NCI-H146 (cell line): ENCODE data around the gene CSAD.
A peak's percentile ranks its signal among the peaks of the same experiment; 100 is the strongest.

Experiments used
- DNase-seq: peaks from one replicate; lab custom pipeline; 2025; lab: John Stamatoyannopoulos, UW

Gene CSAD, protein sequence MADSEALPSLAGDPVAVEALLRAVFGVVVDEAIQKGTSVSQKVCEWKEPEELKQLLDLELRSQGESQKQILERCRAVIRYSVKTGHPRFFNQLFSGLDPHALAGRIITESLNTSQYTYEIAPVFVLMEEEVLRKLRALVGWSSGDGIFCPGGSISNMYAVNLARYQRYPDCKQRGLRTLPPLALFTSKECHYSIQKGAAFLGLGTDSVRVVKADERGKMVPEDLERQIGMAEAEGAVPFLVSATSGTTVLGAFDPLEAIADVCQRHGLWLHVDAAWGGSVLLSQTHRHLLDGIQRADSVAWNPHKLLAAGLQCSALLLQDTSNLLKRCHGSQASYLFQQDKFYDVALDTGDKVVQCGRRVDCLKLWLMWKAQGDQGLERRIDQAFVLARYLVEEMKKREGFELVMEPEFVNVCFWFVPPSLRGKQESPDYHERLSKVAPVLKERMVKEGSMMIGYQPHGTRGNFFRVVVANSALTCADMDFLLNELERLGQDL

DNA sequence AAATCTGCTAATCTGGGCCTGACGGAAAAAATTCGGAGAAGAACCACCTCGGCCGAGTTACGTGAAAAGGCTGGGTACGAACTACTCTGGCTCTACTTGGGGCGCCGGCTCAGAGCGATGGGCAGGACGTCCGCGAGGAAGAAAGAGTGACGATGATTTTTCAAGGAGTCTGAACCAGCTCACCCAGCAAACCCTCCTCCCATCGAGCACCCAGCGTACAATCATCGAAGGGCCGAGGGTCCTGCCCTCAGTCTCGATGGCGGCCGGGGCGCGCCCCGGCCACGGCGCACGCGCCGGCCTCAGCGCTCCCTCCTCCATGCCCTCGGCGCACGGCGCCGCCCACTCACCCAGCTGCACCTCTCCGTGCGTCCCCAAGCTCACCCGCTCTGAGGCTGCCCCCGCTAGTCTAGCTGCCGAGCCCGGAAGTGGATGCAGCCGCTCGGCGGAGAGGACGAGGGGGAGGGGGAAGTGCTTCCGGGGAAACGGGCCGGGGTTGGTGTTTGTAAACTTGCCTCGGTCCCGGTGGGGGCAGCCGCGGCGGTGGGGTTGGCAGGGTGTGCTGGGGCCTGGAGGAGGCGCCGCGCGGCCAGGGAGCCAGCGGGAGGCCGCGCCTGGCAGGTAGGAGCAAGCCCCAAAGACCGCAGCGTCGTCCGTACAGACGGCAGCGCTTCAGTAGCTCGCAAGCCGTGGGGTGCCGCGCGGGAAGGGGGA is at the start of gene CSAD, which contains the start of gene ZNF740:
TSS of gene CSAD (minus strand) at position 706 of the 711 bp plus-strand sequence. CDS start 7,455 bp downstream, outside the sequence.
TSS of gene ZNF740 (plus strand) at position 503 of the 711 bp plus-strand sequence. CDS start 1,262 bp downstream, outside the sequence.
- peak; percentile 99 for DNase-seq

DNA sequence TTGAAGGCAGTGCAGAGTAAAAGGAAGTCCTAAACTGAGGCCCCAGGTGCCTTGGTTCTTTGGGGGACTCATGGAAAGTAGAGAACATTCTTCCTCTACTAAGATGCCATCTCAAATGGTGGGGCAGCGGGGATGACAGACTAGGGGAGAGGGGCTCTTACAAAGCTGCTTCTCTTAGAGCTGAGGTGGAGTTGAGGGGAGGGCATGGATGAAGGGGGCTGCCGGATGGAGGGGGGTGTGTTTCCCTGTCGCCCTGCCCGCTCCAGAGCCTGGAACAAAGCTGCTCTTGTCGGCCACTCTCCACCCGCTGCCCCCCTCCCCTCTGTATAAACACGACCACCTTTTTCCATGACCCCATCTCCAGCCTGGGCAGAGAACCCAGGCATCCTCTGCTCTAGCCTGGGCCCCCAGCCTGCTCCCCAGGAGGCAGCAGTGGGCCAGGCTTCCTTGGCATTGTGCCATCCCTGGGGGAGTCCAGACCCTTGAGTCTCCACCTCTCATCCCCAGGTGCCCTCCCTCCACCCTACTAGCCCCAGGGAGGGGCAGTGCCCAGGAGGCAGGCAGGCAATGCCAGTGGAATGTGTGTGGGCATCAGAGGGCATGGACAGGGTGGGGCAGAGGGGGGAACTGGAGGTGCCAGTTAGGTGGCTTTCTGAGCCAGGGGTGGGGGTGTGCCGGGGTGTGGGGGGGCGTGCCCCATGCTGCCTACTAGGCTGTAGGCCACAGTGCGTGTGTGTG is 49.6 kb upstream of the CSAD start:
- no peak for DNase-seq

DNA sequence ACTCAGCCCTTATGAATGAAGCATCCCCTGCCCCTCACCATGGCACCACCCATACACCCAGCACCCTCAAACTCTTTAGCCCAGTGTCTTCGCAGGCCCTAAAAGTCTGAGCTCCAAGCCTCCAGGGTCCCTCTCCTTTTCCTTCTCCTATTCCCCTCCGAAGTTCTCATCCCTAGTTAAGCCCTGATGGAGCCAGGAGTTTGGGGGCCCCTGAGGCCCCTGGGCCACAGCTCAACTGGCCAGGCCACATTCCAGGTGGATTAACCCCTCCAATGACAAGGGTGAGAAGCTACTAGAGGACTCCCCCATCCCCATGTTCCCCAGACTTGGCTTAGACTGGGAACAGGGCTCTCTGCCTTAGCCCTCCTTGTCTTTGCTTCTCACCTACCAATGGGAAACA is 48.7 kb upstream of the CSAD start:
- DNase-seq, result no peak

DNA sequence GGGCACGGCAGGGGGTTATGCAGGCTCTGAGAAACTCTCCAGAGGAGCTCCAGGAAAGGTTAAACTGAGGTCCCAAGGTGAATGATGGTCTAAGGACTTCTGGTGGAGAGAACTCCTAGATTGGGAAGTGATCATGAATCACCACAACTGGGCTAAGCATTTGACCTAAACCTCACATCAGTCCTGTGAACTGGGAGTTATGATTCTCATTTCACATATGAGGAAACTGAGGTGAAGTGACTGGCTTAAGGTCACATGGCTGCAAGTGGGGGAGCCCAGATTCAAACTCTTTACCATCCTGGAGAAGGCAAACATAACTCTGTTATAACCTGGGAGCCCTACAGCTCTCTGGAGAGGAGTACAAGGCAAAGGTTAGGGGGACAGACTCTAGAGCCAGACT is 47.1 kb upstream of the CSAD start:
- DNase-seq, result no peak

DNA sequence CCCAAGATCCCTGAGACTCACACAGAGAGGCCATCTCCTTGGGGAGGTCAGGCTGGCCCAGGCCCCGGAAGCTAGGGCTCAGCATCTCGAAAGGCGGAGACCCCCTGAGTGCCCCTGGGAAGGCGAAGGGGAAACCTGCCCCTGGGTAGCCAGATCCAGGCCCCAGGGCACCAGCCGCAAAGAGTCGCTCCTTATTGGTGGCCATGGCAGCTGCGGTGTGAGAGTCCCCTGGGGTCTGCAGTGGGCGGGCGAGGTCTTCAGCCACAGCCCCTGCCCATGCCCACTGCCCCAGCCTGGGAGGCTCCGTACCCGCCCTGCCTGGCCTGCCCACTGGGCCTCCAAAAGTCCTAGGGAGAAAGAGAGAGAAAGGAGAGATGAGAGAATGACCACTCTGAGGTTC is 46.6 kb upstream of the CSAD start:
- no peak for DNase-seq

DNA sequence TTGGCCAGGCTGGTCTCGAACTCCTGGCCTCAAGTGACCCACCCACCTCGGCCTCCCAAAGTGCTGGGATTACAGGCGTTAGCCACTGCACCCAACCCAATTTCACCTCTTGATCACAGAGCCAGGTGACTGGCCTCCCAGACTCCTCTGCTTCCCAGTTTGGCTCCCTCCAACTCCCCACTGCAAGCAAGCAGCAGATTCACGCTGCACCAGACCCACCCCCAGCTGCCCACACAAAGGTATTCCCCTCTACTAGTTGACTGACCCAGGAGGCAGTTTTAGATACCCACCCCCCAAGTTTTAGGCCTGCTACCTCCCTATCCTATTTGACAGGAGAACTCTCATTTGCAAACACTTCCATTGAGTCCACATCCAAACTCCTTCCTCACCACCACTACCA is 46.1 kb upstream of the CSAD start:
- no peak for DNase-seq

DNA sequence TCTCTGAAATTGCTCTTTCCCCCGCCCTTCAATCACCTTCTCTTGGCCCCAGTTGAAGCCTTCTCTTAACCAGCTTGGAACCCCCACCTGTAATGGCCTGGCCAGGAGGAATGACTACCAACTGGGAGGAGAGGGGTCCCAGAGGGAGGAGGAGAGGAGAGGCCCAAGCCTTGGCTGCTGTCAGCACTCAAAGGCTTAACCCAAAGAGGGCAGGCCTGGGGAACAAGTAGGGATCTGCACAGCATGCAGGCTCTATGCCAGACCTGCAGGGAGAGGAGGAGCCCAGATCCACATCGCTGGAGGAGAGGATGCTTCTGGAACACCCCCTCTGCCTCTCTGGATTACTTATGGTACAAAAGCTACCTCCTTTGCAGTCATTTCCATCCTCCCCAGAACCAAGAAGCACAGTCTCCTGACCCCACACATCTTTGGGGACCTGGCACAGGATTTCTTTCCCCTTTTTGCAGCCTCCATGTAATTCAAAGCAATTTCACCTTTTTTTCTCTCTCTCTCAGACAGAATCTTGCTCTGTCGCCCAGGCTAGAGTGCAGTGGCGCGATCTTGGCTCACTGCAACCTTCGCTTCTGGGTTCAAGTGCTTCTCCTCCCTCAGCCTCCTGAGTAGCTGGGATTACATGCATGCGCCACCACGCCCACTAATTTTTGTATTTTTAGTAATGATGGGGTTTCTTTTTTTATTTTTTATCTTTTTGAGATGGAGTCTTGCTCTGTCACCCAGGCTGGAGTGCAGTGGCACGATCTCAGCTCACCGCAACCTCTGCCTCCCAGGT is 45.1 kb upstream of the CSAD start:
- no peak for DNase-seq

DNA sequence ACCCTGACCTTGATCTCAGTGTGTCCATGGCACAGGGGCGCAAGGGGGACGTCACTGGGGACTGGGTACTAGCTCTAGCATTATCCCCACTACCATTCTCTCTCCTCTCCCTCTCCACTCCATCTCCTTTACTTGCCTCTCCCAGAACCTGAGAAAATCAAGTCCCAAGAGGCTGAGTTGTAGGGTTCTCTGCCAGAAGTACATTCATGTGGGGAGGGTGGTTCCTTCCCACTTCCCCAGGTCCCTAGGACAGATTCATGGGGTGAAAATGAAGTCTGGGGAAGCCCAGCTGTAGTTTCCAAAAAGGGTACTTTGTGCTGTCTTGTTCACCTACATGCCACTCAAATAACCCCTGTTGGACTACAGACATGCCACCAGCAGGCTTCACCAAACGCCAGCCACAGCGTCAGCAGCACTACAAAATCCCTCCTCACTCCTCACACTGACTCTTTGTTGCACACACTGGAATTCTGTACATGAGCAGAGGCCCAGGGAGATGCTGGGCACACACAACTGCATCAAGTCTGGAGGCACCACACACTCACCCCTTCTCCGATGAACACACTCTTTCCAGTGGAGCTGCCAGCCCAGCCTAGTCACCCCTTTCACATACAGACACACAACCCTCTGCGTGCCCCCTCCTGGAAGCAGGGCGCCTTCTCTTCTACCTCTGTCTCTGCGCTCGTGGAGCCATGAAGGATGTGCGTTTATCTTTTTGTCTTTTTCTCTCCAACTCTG is 44.3 kb upstream of the CSAD start:
- DNase-seq, result no peak

DNA sequence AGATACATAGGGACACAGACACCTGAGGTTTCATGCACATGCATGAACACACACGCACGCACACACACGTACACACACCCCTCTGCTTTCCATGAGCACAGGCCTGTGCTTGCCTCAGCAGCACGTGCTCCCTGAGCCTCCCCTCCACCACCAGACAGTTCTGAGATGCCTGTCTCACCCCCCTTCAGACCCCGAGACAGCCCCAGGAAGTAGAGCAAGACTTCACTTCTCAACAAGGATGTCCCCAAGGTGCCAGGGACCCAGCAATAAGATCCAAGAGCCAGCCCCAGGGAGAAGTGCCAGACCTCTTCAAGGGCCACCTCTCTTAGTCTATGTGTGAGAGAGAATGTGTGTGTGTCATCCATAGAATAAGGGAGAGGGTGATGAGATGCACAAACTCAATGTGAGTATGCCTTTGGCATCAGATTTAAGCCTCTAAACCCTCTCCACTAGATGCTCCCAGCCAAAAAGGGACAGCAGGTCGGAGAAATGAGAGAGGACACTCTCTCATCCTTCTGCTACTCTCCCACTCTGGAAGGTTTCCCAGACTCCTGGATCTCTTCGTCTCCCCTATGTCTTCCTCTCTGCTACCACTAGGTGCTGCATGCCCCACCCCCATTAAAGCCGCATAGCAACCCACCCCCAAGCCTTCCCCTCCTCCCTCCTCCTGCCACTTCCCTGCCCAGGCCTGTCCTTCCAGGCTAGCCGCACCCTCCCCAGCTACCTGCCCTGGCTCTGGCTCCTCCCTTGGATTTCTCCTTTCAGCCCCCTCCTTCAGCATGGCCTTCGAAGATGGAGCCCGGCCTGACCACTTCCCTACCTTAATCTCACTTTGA is 43.6 kb upstream of the CSAD start:
- DNase-seq, result no peak

DNA sequence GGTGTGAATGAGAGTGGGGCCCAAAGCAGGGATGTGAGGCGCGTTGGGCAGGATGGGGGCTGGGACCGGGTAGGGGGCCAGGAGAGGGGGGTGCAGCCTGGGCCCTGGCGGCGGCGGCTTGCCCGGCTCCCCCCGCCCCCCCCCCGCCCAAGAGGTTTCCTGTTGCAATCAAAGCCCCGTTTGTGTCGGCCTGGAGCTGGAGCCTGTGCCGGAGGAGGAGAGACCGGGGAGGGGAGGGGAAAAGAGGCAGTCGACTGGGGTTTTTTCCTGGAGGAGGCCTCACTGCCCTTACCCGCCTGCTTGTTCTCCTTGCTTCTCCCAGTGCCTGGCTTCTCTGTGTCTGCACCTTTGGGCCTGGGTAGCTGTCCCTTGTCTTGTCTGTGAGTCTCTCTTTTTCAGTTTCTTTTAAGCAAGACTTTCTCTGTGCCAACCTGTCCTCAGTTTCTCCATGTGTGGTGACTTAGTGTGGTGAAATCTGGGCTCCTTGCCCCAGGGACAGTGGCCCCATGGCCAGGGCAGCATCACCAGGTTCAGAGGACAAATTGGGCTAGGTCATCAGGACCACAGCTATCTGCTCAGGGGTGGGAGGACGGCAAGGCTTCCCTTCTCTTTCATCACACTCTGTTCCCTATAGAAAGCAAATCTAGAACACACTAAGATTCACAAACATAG is 42.8 kb upstream of the CSAD start:
- no peak for DNase-seq

DNA sequence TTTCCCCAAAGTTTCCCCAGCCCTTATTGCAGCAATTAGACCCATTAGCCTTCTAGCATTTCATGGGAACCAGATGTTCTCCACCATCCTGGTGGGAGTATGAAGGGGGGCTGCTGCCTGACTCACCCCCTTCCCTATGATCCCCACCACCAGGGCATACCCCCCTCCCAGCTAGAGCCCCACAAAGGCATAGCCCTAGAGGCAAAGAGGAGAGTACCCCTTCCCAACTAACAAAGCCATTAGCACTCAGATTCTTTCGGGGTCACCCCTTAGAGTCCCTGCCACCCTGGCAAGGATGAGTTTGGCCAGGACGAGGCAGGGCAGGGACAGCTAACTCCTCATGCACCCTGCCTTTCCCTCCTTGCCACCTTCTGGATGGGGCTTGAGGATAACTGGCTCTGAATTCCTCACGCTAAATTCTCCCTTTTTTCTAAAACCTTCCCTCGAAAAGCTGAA is 42.1 kb upstream of the CSAD start:
- DNase-seq, result no peak

DNA sequence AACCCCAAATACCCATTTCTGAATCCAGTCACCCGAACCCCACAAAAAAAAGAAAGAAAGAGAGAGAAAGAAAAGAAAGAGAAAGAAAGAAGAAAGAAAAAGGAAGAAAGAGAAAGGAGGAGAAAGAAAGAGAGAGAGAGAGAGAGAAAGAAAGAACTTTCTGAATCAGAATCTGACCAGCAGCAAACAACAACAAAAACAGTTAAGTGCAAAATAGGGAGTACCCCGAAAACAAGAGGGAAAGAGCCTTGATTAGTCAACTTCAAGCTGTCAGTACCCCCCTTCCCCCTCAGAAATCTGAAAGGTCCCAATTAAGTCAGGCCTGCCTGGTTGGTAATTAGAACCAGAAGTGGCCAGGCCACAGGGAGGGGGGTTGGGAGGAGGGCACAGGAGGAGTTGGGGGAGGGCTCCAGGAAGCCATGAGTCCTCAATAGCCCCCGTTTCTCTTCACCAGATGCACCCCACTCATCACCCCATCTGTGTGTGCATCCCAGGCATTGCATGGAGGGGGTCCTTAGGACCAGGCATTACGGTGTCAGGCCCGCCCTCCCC is 41.5 kb upstream of the CSAD start:
- DNase-seq, result no peak

DNA sequence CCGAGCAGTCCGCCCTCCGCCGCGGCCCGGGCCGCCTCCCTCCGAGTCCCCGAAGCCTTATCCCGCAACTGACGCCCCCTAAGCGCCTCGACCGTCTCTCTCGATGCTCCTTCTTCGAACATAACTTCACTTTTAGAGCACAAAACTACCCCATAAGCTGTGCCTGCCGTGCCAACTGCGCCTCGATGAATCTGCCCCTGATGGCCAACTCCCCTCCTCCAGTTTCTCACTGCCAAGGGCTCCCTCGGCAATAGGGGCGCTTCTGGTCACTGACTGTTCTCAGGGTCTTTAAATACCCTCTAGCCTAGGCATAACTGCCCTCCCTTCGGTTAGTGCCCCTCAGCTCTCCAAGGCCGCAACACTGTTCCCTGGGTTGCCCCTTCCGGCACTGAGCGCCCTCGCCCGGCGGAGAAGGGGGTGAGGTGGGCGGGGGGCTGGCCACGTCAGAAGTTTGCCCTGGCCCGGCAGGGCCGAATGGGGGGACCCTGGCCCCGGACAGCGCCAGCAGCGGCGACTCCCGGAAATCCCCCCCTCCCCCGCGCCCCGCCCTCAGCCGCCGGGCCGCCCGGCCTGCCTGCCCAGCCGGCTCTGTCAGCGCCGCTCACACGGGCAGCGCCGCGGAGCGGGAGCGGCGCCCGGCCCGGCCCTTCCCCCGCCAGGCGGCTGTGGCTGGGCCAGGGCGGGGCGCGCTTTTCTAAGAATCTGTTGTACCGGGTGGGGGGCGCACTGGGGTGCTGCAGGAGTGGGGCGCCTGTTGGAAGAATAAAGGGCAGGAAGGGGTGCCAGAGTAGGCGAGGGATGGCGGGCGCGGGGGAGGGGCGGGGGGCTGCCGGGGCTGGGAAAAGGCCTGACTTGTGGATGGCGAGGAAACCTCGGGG is 40.7 kb upstream of the CSAD start:
- peak; percentile 45 for DNase-seq

DNA sequence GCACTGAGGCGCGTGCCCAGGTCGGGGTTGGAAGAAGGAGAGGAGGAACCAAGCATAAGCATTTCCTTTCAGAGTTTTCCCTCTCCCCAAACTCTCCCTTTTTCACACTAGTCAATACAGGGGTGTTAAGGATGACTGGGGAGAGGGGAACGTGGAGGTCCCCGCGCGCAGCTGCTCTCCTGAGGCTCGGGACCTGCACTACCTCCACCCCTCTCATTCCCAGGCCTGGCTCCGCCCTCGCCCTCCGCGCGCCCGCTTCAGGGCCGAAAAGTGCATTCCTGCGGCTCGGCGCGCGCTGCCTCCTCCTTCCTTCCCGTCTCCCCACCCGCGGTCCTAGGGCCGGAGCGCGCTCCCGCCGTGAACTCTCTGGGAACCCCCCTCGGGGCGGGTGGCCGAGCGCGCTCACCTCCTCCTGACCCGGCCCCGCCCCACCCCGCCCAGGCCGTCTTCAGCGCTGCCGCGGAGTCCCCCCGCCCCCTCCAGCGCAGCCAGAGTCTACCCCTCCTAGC is 40.0 kb upstream of the CSAD start:
- peak; percentile 83 for DNase-seq

DNA sequence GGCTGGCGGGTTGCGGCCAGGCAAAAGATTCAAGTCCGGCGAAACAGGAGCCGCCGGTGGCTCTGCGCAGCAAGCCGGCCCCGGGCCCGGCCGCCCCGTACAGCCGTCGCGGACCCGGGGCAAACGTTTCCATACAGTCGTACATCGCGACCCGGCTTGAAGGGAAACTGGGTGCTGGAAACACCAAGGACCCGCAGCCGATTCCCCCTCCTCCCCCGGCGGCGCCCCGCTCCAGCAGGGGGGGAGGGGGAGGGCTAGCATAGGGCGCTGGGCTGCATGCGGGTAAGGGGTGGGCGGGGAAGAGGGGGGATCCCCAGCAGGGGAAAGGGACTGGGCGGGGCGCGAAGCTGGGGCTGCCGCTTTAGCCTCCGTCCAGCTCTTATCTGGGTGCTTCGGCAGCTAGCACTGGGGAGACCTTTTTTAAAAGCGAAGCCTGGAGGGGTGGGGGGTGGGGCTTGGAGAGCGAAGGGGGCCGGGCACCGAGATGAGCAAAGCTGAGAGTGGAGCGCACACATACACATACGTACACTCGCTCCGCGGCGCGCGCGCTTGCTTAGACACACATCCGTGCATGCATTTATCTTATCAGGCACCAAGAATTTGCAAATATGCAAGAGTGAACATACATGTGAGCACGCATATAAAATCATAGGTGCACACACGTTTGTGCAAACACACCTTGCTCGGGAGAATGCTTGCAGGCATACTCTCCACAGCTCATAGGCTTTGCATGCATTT is 39.4 kb upstream of the CSAD start:
- DNase-seq, result peak; percentile 51

DNA sequence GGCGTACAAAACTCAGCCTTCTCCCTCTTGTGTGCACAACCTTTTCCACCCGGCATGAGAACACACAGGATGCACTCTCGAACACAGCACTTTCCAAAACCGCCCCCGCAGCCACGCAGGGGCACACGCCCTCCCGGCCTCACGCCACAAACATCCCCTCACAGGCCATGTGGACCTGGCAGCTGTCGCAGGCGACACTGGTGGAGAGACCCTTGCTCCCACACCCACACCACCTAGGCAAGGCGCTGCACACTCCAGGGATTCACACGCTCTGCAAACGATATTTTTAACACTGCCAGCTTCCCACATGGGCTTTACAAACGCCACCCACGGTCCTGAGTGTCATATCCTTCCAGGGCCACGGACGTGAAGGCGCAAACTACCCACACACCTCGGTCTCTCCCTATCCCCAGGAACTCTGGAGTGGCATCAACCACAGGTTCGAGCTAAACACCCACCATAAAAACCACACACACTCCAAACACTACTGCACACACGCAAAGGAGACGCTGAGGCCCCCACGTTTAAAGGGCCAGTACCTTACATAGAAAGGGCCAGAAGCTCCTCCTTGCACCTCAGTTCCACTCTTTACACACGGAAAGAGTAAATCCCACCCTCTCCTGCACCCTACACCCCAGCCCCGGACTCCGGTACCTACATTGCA is 38.7 kb upstream of the CSAD start:
- DNase-seq, result no peak
